GM18520 (cell line): ENCODE data around the gene EBF3.

Source experiments
- ATAC-seq: cut with Tn5 transposase; IDR thresholded peaks from one replicate; pipeline ENCODE4 v1.9.1; 2021; ENCODE audit not compliant: unreplicated experiment

Gene EBF3

GRCh38 chr10:129857242-129857960 lies 106.7 kb downstream of the EBF3 start:
- no peak for ATAC-seq

GRCh38 chr10:129855836-129856563 lies 108.1 kb downstream of the EBF3 start:
- ATAC-seq = no peak

GRCh38 chr10:129854796-129855705 lies 109.0 kb downstream of the EBF3 start:
- no peak for ATAC-seq

GRCh38 chr10:129854158-129854557 lies 109.9 kb downstream of the EBF3 start:
- ATAC-seq = no peak

GRCh38 chr10:129853562-129853903 lies 110.5 kb downstream of the EBF3 start:
- no peak for ATAC-seq

- no peak for ATAC-seq
These were observed 111.1 kb downstream of the EBF3 start for GRCh38 chr10:129852829-129853561.

GRCh38 chr10:129851941-129852640 lies 112.0 kb downstream of the EBF3 start:
- ATAC-seq = no peak

GRCh38 chr10:129850790-129851189 lies 113.3 kb downstream of the EBF3 start:
- ATAC-seq = no peak

- ATAC-seq = no peak
These were observed 113.8 kb downstream of the EBF3 start for GRCh38 chr10:129850316-129850715.

- ATAC-seq = no peak
These were observed 114.2 kb downstream of the EBF3 start for GRCh38 chr10:129849853-129850252.

GRCh38 chr10:129849452-129849750 lies 114.7 kb downstream of the EBF3 start:
- ATAC-seq = no peak

- ATAC-seq = no peak
These were observed 115.2 kb downstream of the EBF3 start for GRCh38 chr10:129848696-129849451.

- ATAC-seq = no peak
These were observed 116.2 kb downstream of the EBF3 start for GRCh38 chr10:129847741-129848483.

GRCh38 chr10:129846991-129847391 lies 117.1 kb downstream of the EBF3 start:
- ATAC-seq = no peak

- no peak for ATAC-seq
These were observed 118.8 kb downstream of the EBF3 start for GRCh38 chr10:129845111-129845753.

GRCh38 chr10:129844216-129844766 lies 119.8 kb downstream of the EBF3 start:
- ATAC-seq = no peak

GRCh38 chr10:129843702-129844101 lies 120.4 kb downstream of the EBF3 start:
- ATAC-seq = no peak

- ATAC-seq = no peak
These were observed 120.9 kb downstream of the EBF3 start for GRCh38 chr10:129843131-129843541.
